Osteocyte (in vitro differentiated cells): Measurements from ENCODE around the gene HLA-DOB. TPM values are rescaled to one million over a fixed set of nuclear protein-coding genes. Genes with fewer than 3 reads are reported as not detected.
A peak's percentile ranks its signal among the peaks of the same experiment; 100 is the strongest.

Source experiments
- DNase-seq: peaks from one replicate; pipeline ENCODE4 v3.0.0; 2021; ENCODE audit warnings: mixed read lengths; ENCODE audit not compliant: unreplicated experiment; ENCODE audit errors: extremely low spot score
- H3K27ac Mint-ChIP-seq: one replicate; pipeline ENCODE4 v1.8.0; 2021; ENCODE audit warnings: mild to moderate bottlenecking, mixed read lengths; ENCODE audit not compliant: unreplicated experiment
- H3K27me3 Mint-ChIP-seq: one replicate; pipeline ENCODE4 v1.8.0; 2021; ENCODE audit warnings: mixed read lengths; ENCODE audit not compliant: unreplicated experiment
- H3K36me3 Mint-ChIP-seq: one replicate; pipeline ENCODE4 v1.8.0; 2021; ENCODE audit warnings: mixed read lengths; ENCODE audit not compliant: unreplicated experiment
- H3K4me1 Mint-ChIP-seq: one replicate; pipeline ENCODE4 v1.8.0; 2021; ENCODE audit warnings: mixed read lengths; ENCODE audit not compliant: unreplicated experiment
- H3K4me3 Mint-ChIP-seq: one replicate; pipeline ENCODE4 v1.8.0; 2021; ENCODE audit warnings: mild to moderate bottlenecking, moderate library complexity, mixed read lengths; ENCODE audit not compliant: unreplicated experiment
- H3K9me3 Mint-ChIP-seq: one replicate; pipeline ENCODE4 v1.8.0; 2021; ENCODE audit warnings: mixed read lengths; ENCODE audit not compliant: unreplicated experiment
- CTCF ChIP-seq: fragments of 200-600 bp; sonication (generic); IDR thresholded peaks from 2 replicates; pipeline ENCODE4 v1.5.0; 2021; ENCODE audit warnings: antibody characterized with exemption, mild to moderate bottlenecking, moderate library complexity
- total RNA-seq: library from RNA; stranded (reverse); gene quantifications from 2 replicates; pipeline ENCODE4 v1.2.1, GENCODE V29; 2021

The HLA-DOB gene
- total RNA-seq, 1 donor from 2014 or later, result 0.24 TPM

- DNase-seq, result no peak
- Mint-ChIP-seq H3K4me1 (peaks cover 32% of the 10 kb centered on the region), H3K27ac (peak overlapping the region; percentile 100), H3K4me3 (peak overlapping the region; percentile 92), H3K9me3 (no peaks in the 10 kb centered on the region), H3K36me3 (peaks cover 28% of the 10 kb centered on the region), H3K27me3 (no peaks in the 10 kb centered on the region)
- TF ChIP-seq CTCF, result no peak
These were observed 36.2 kb upstream of the HLA-DOB start for GRCh38 chr6:32852844-32853540.

- TF ChIP-seq CTCF, result no peak
- Mint-ChIP-seq H3K9me3 (no peaks in the 10 kb centered on the region), H3K27me3 (no peaks in the 10 kb centered on the region), H3K27ac (peak overlapping the region; percentile 100), H3K4me3 (peak overlapping the region; percentile 92), H3K4me1 (peaks cover 32% of the 10 kb centered on the region), H3K36me3 (peaks cover 36% of the 10 kb centered on the region)
- DNase-seq, result no peak
These were observed 35.4 kb upstream of the HLA-DOB start for GRCh38 chr6:32852018-32852843.

- no peak for DNase-seq
- H3K4me1 Mint-ChIP-seq, result peaks cover 32% of the 10 kb centered on the region
- no peak for TF ChIP-seq CTCF
- no peak overlapping the region for H3K27ac Mint-ChIP-seq
- H3K36me3 Mint-ChIP-seq, result peaks cover 41% of the 10 kb centered on the region
- no peaks in the 10 kb centered on the region for H3K27me3 Mint-ChIP-seq
- H3K9me3 Mint-ChIP-seq, result no peaks in the 10 kb centered on the region
- no peak overlapping the region for H3K4me3 Mint-ChIP-seq
These were observed 34.2 kb upstream of the HLA-DOB start for GRCh38 chr6:32851025-32851424.

- no peaks in the 10 kb centered on the region for H3K27me3 Mint-ChIP-seq
- no peak overlapping the region for H3K4me3 Mint-ChIP-seq
- H3K9me3 Mint-ChIP-seq, result no peaks in the 10 kb centered on the region
- TF ChIP-seq CTCF, result no peak
- peaks cover 25% of the 10 kb centered on the region for H3K4me1 Mint-ChIP-seq
- DNase-seq, result no peak
- peaks cover 42% of the 10 kb centered on the region for H3K36me3 Mint-ChIP-seq
- H3K27ac Mint-ChIP-seq, result no peak overlapping the region
These were observed 32.3 kb upstream of the HLA-DOB start for GRCh38 chr6:32849126-32849525.

GRCh38 chr6:32847795-32848194 lies 31.0 kb upstream of the HLA-DOB start:
- no peak for TF ChIP-seq CTCF
- no peak for DNase-seq
- Mint-ChIP-seq H3K9me3 (no peaks in the 10 kb centered on the region), H3K4me3 (no peak overlapping the region), H3K27ac (no peak overlapping the region), H3K36me3 (peaks cover 42% of the 10 kb centered on the region), H3K27me3 (no peaks in the 10 kb centered on the region), H3K4me1 (peaks cover 29% of the 10 kb centered on the region)
